ENCODE measurements around the gene RPS6KA5.

The RPS6KA5 gene

DNA sequence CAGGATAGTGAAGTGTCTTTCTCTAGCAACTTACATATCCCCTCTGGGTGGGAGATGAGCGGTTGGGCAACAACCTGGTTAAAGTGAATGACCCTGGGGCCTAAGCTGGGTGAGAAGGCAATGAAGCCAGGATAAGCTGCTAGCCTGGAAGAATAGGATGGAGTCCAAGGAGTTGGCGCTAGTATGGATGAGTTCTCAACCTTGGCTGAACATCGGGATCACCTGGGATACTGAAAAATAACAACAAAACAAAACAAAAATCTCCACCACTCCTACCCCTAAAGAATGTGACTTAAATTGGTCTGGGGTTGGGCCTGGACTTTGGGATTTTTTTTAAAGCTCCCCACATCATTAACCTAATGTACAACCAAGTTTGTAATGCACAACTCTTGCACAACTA is 4.8 kb upstream of the RPS6KA5 start:
- no peak for FAIRE-seq
- no peak for DNase-seq (ENCODE audit: insufficient read length, low spot score)
- TF ChIP-seq, protein P1, sequence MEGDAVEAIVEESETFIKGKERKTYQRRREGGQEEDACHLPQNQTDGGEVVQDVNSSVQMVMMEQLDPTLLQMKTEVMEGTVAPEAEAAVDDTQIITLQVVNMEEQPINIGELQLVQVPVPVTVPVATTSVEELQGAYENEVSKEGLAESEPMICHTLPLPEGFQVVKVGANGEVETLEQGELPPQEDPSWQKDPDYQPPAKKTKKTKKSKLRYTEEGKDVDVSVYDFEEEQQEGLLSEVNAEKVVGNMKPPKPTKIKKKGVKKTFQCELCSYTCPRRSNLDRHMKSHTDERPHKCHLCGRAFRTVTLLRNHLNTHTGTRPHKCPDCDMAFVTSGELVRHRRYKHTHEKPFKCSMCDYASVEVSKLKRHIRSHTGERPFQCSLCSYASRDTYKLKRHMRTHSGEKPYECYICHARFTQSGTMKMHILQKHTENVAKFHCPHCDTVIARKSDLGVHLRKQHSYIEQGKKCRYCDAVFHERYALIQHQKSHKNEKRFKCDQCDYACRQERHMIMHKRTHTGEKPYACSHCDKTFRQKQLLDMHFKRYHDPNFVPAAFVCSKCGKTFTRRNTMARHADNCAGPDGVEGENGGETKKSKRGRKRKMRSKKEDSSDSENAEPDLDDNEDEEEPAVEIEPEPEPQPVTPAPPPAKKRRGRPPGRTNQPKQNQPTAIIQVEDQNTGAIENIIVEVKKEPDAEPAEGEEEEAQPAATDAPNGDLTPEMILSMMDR (IDR thresholded peaks at IDR 0.05; ENCODE audit: insufficient read depth, missing control alignments) = no peak

DNA sequence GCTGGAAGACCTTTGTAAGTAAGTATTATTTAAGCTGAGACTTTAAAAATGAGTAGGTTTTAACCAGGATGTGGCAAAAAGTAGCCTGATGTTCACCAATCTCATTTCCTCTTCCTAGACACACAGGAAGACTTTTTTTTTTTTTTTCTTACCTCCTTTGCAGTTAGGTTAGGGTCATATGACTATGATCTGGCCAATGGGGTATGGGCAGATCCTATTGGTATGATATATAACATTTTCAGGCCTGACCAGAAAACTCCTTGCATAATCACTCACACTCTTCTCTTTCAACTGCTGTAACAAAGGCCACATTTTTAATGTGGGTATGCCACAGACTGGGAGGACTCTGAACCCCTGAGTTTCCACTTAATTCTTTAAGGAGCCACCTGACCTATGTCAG is 2.7 kb upstream of the RPS6KA5 start:
- FAIRE-seq = no peak

DNA sequence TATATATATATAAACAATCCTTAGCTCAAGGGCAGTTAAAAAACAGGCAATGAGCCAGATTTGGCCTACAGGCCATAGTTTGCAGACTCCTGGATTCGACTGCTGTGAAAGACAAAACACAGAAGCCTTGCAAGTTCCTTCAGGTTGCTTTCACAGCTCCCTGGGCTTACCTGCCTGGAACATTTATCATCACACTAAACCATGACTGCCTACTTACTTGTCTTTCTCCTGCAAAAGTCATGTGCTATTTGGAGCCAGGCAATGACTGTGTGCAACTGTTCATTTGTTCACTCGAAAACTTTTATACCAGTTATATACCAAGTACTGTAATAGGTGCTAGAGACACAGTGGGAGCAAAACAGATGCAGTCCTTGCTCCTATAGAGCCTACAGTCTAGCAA is 2.2 kb upstream of the RPS6KA5 start:
- TF ChIP-seq, protein P1 (IDR thresholded peaks at IDR 0.05; ENCODE audit: insufficient read depth, missing control alignments) = no peak
- DNase-seq (ENCODE audit: insufficient read length, low spot score) = no peak
- no peak for FAIRE-seq

More for the DNA sequence above, 2.7 kb upstream of the RPS6KA5 start:
- TF ChIP-seq, protein P1 (IDR thresholded peaks at IDR 0.05; ENCODE audit: insufficient read depth, missing control alignments) = no peak
- no peak for DNase-seq (ENCODE audit: insufficient read length, low spot score)

DNA sequence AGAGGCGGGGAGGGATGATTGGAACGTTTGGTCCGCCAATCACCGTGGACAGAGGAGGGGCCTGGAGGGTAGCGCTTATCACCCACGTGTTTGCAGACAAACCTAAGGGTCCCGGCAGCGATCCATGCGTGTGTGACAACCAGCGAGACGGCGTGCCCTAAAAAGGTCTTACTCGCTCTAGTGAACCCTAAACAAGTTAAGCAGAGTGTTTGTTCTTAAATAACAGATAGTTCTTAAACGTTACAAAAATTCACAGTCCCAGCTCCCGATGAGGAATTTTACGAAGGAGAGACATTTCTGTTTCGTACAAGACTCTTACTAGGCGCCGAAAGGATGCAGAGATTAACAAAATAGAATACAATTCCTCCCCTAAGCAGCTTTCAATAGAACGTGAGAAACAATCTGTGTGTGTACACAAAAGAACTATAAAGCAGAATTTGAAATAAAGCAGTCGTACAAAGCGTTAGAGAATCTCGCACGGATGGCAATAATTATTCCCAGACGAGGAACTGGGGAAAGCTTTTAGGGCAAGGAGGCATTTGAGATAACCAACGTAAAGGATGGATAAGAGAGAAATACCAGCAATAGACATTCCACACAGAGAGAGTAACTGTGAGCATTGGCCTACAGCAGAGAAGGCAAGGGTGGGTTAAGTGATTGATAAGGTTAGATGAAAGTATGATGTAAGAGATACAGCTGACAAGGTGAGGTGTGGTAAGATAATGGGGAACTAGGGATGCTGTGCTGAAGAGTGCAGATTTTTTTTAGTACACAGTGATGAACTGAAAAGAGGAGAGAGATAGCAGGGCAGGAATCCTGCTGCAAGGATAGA is 831 bp upstream of the RPS6KA5 start:
- TF ChIP-seq, protein P1 (IDR thresholded peaks at IDR 0.05; ENCODE audit: insufficient read depth, missing control alignments) = no peak
- peak; percentile 41 for DNase-seq (ENCODE audit: insufficient read length, low spot score)
- no peak for FAIRE-seq

DNA sequence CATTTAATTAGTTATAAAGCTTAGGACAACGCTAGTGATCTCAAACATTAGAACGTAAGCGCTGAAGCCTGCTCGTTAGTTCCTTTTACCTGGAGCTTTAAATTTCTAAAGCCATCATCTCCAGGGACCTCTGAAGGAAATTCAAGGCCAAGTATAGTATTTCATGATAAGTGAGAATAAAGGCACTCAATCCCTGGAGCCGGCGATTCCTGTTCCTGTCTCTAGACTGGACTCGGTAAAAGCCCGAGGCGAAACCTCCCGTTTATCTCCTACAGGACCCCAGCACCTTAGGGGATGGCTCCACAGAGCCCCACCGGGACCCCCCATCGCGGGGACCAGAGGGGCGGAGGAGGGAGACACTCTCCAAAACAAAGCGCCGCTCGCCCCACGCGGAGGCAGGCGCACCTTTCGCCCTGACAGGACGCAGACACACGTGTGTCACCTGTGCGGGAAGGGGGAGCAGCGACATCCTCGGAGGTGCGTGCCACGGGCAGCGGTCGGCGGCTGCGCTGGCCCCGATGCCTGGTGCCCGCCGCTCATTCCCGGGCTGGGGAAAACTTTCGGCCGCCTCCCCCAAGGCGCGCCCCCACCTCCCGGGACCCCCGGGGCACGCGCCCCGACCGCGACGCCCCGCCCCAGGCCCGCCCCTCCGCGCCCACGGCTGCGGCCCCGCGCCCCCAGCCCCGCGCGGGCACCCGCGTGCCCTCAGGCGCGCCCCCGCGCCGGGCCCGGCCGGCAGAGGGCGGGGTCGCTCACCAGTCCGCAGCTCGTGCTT is 678 bp downstream of the RPS6KA5 start:
- TF ChIP-seq, protein P1 (IDR thresholded peaks at IDR 0.05; ENCODE audit: insufficient read depth, missing control alignments) = no peak
- no peak for DNase-seq (ENCODE audit: insufficient read length, low spot score)
- no peak for FAIRE-seq

DNA sequence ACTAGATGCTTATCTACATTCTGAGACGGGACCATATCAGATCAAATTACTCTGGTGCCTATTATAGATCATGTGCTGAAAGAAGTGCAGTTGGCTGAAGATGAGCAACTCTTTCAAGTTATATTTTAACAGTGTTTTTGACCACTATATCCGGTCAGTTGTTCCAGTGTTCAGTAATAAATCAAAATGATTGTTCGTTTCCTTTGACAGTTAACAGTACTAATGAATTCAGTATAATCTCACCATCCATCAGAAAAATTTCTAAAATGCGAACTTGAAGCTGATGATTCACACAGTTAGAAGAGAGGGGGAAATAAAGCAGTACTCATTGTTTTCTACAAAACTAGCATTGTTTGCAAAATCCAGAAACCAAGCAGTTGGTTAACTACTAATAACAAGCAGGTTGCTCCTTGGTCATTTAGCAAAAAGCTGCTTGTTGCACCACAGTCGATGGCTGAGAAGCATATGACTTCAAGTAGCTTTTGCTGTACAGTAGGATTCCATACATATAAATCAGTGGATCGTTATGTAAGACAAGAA is 2.3 kb downstream of the RPS6KA5 start:
- DNase-seq (ENCODE audit: insufficient read length, low spot score) (no peak), FAIRE-seq (no peak)
- TF ChIP-seq, protein P1 (IDR thresholded peaks at IDR 0.05; ENCODE audit: insufficient read depth, missing control alignments) = no peak

Measured in D721Med (cell line).